Right lobe of liver (tissue), 6 donors: ENCODE data around the gene NFATC1. TPM values are rescaled to one million over a fixed set of nuclear protein-coding genes. Genes with fewer than 3 reads are reported as not detected.

Experiments used
- ATAC-seq, 4 donors: fragments of 200-7000 bp; cut with Tn5 transposase; one replicate each; pipeline ENCODE4 v1.9.1; 2020; ENCODE audit warnings: mild to moderate bottlenecking in 4 of 4, moderate library complexity in 4 of 4
- DNase-seq, 3 donors: peaks; one replicate each; pipeline ENCODE4 v3.0.0-alpha.2; 2020
- H3K27ac ChIP-seq, 3 donors: fragments of 200-600 bp; one replicate each; pipeline ENCODE4 v1.8.0; 2022
- H3K27me3 ChIP-seq, 2 donors: fragments of 200-600 bp; one replicate each; pipeline ENCODE4 v1.8.0; 2022
- H3K36me3 ChIP-seq, 4 donors: fragments of 200-600 bp; sonication (generic) in 1 of 4; one replicate each; pipeline versions ENCODE4 v1.5.1 to v1.8.0; 2017 to 2022; ENCODE audit warnings: control low read depth in 1 of 4
- H3K4me1 ChIP-seq, 4 donors: fragments of 200-600 bp; sonication (generic) in 1 of 4; one replicate each; pipeline versions ENCODE4 v1.5.1 to v1.8.0; 2017 to 2022; ENCODE audit warnings: control low read depth in 1 of 4
- H3K4me3 ChIP-seq, 3 donors: fragments of 200-600 bp; one replicate each; pipeline ENCODE4 v1.8.0; 2022
- H3K9me3 ChIP-seq, 4 donors: fragments of 200-600 bp; sonication (generic) in 1 of 4; one replicate each; pipeline versions ENCODE4 v1.5.1 to v1.8.0; 2017 to 2022; ENCODE audit warnings: control low read depth in 1 of 4
- POLR2A ChIP-seq: fragments of 450-650 bp; IDR thresholded peaks from one replicate; pipeline ENCODE4 v1.6.1; 2017; ENCODE audit warnings: antibody characterized with exemption, mild to moderate bottlenecking
- WGBS: methylation state at CpG from one replicate; pipeline ENCODE4 v1.1.6; 2018; ENCODE audit warnings: low coverage, low lambda C conversion rate; ENCODE audit not compliant: insufficient coverage; ENCODE audit errors: missing lambda C conversion rate; 5-methylcytosine and 5-hydroxymethylcytosine counted together
- intact Hi-C, 2 donors: fragments of 100-400 bp; cut with DNase I; formaldehyde crosslinking; loops; one replicate each; pipeline versions ENCODE4 v1.11.2 to v1.14.1; 2022
- total RNA-seq, 6 experiments: library from RNA; depleted of rRNA in 2 of 6; stranded (reverse); fragments of >200 nt in 2 of 6; fragmentation: NEBNext Ultra II Directional in 3 of 6; extraction: Animal tissue kit (Norgen Biotek cat#: 25700) in 3 of 6; gene quantifications; one replicate each; pipeline versions ENCODE4 v1.1.0 to v1.2.4, GENCODE V29; 2016 to 2023
- TF ChIP-seq, protein P1 (sequence below), 4 donors: fragments of 200-600 bp in 3 of 4; fragments of 450-650 bp in 1 of 4; IDR thresholded peaks; one replicate each; pipeline versions ENCODE4 v1.5.1 to v1.8.0; 2016 to 2022; ENCODE audit warnings: antibody characterized with exemption in 4 of 4, mild to moderate bottlenecking in 2 of 4
- donor health status: DM: no; HTN: yes; CAD: no.
- donor health status: DM: no; HTN: no; CAD: no.
- donor health status: DM: no; HTN: no; CAD: no.
- donor health status: DM: no; HTN: yes; CAD: no.
- donor health status: DM: no; HTN: yes; CAD: no.

Gene NFATC1
- total RNA-seq, 6 experiments from 2014 or later = 1.00 to 4.3 (median 2.9) TPM

DNA sequence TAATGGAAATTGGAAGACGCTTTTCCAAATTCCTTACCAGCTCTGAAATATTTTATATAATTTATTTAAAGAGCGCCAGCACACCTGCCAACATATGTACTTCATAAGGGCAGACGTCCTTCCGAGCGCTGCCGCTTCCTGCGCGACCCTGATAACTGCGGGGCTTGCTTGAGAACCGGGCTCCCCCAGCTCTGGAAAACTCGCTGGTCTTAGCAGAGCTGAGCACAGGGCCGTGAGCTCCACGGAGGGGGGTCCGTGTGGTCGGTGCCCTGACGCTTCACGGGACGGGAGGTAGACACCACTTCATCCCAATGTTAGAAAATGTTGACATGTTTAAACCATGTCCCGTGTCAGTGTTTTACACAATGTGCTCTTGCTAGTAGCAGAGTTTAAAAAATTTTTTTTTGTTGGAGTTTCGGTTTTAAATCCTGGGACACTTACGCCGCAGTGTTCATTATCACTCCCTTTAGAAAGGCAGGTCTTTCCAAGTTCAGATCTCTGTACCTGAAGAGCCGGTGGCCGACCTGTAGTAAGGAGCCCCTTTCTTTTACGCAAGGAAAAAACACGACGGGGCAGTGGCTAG is 1.6 kb downstream of the NFATC1 start:
- no peak for ATAC-seq
- TF ChIP-seq, protein P1, sequence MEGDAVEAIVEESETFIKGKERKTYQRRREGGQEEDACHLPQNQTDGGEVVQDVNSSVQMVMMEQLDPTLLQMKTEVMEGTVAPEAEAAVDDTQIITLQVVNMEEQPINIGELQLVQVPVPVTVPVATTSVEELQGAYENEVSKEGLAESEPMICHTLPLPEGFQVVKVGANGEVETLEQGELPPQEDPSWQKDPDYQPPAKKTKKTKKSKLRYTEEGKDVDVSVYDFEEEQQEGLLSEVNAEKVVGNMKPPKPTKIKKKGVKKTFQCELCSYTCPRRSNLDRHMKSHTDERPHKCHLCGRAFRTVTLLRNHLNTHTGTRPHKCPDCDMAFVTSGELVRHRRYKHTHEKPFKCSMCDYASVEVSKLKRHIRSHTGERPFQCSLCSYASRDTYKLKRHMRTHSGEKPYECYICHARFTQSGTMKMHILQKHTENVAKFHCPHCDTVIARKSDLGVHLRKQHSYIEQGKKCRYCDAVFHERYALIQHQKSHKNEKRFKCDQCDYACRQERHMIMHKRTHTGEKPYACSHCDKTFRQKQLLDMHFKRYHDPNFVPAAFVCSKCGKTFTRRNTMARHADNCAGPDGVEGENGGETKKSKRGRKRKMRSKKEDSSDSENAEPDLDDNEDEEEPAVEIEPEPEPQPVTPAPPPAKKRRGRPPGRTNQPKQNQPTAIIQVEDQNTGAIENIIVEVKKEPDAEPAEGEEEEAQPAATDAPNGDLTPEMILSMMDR (IDR thresholded peaks at IDR 0.05) = no peak
- TF ChIP-seq POLR2A = no peak
- peaks cover 0 to 40% (median 14%) of the 10 kb centered on the region in 4 donors for H3K4me1 ChIP-seq
- no peak overlapping the region for H3K27ac ChIP-seq
- no peaks in the 10 kb centered on the region for H3K36me3 ChIP-seq
- peaks cover 0 to 9% of the 10 kb centered on the region in 2 donors for H3K27me3 ChIP-seq
- 60% methylated on average over 16 of the region's 27 CpGs for WGBS
- peak overlapping the region in 2 of 3 donors; percentile 4 to 32 for H3K4me3 ChIP-seq
- peak in 1 of 3 donors; percentile 34 for DNase-seq
- no peaks in the 10 kb centered on the region for H3K9me3 ChIP-seq
- intact Hi-C loops = no loop called here

DNA sequence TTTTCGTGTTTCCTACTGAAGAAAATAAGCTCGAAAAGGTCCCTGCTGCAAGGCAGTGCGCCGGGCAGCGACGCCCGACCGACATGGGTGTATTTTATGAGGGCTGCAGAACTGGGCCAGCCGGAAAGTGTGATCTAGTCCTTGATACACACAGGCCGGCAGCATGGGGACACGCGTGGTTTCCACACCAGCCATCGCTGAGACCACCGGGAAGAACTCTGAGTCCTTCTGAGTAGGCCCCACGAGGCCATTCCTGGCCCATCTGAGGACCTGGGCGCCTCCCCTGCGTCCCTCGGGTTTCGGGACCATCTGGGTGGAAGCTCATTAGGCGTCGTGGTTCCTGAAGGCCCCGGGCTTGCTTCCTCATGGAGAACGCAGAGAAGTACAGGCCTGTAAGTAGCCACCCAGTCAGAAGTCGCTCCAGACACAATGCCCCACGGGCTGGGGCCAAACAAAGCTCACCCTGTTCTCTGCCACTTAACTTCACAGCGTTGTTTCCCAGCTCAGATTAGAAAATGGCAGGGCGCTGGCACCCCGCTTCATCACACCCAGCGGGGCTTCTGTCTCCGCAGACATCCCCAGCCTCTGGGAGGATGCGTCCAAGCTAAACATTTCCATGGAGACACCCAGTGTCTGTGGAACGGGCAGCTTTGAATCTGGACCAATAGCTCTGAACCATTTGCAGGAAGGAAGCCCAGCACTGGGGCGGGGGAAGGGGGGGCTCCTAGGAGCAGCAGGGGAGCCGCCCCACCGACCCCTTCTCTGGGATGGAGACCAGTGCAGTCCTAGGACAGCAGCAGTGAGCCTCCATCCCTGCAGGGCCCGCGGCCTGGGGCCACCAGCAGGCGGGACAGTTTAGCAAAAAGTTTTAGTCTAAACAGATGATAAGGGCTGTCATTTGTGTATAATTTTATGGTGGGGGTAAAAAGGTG is 2.4 kb downstream of the NFATC1 start:
- H3K27ac ChIP-seq = no peak overlapping the region
- WGBS = 53% methylated on average over 19 of the region's 38 CpGs
- ATAC-seq (no peak), DNase-seq (peak in 2 of 3 donors; percentile 23 to 43)
- peaks cover 0 to 5% of the 10 kb centered on the region in 2 donors for H3K27me3 ChIP-seq
- intact Hi-C loops = no loop called here
- H3K9me3 ChIP-seq = no peaks in the 10 kb centered on the region
- no peak overlapping the region for H3K4me3 ChIP-seq
- TF ChIP-seq POLR2A = no peak
- no peaks in the 10 kb centered on the region for H3K36me3 ChIP-seq
- H3K4me1 ChIP-seq = peaks cover 0 to 38% (median 14%) of the 10 kb centered on the region in 4 donors

DNA sequence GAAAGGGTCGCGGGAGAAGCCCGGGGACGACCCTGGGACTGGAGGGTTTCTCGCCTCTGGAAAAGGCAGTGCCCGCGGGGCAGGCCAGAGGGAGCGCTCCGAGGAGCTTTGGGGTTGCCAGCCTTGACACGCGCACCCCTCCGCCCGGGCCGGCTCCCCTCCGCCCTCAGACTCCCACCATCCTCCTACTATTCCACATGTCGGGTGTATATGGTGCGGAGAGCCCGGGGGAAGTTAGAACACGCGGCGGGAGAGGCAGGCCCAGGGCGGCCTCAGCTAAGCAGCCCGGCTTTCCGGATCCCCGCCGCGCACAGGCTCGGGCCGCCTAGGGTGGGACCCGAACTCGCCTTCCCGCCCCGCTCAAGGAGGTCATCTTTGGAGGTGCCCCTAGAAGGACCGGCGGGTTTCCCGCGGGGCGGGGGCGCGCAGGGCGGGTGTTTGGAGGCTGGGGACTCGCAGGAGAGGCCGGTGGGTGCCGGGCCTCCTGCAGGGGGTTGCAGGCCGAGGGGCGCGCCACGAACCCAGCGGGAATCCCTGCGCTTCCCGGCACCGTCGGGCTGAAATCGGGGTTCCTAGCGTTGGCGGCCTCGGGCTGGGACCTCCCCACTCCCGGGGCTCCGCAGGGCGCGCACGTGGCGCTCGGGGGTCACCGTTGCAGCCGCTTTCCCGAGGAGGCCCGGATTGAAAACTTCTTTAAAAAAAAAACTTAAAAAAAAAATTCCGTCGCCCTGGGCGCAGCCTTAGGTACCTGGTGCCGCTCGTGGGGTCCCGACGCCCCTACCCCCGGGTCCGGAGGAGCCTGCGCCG is 3.7 kb downstream of the NFATC1 start:
- TF ChIP-seq POLR2A = no peak
- TF ChIP-seq, protein P1 (IDR thresholded peaks at IDR 0.05) = no peak
- ATAC-seq = peak; percentile 6 to 22 (median 16)
- DNase-seq = peak in 2 of 3 donors; percentile 37 to 60
- peaks cover 0 to 26% (median 8%) of the 10 kb centered on the region in 4 donors for H3K4me1 ChIP-seq
- no peak overlapping the region for H3K27ac ChIP-seq
- WGBS = 10% methylated on average over 24 of the region's 79 CpGs
- no peaks in the 10 kb centered on the region for H3K9me3 ChIP-seq
- peak overlapping the region; percentile 56 to 63 (median 59) for H3K4me3 ChIP-seq
- H3K27me3 ChIP-seq = no peaks in the 10 kb centered on the region
- intact Hi-C loops = no loop called here
- no peaks in the 10 kb centered on the region for H3K36me3 ChIP-seq

DNA sequence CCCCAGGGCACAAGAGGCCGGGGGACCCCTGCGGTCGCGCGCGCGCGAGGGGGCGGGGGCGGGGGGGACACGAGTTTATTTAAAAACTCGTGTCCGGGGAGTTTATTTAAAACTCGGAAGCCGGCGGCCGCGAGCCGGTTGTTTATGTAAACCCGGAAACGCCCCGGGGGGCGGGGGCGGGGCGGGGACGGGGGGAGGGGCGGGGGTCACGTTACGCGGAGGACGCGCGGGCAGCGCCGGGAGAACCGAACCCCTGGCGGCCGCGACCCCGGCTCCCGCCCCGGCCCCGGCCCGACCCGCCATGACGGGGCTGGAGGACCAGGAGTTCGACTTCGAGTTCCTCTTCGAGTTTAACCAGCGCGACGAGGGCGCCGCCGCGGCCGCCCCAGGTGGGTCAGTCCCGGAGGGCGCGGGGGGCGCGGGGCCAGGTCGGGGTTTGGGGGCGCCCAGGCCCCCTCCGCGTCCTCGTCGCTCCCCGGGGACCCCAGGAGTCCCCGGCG is 4.4 kb downstream of the NFATC1 start:
- under 1% methylated on average over 25 of the region's 71 CpGs for WGBS
- DNase-seq (peak in 2 of 3 donors; percentile 66 to 68), ATAC-seq (peak; percentile 26 to 51 (median 32))
- TF ChIP-seq, protein P1 (IDR thresholded peaks at IDR 0.05) = no peak
- TF ChIP-seq POLR2A = no peak
- no peaks in the 10 kb centered on the region for H3K27me3 ChIP-seq
- intact Hi-C loops = no loop called here
- peak overlapping the region in 2 of 3 donors; percentile 40 to 63 for H3K27ac ChIP-seq
- H3K9me3 ChIP-seq = no peaks in the 10 kb centered on the region
- peak overlapping the region; percentile 56 to 63 (median 59) for H3K4me3 ChIP-seq
- H3K36me3 ChIP-seq = no peaks in the 10 kb centered on the region
- H3K4me1 ChIP-seq = peaks cover 0 to 19% (median 5%) of the 10 kb centered on the region in 4 donors
